HG02885 (cell line): Measurements from ENCODE around the gene ANKRD40.

Experiments
- ATAC-seq: cut with Tn5 transposase; IDR thresholded peaks from one replicate; pipeline ENCODE4 v1.9.1; 2021; ENCODE audit warnings: mild to moderate bottlenecking; ENCODE audit not compliant: unreplicated experiment, poor library complexity

ANKRD40 gene

GRCh38 chr17:50675190-50675589, 32.5 kb downstream of the ANKRD40 start:
- ATAC-seq: no peak

DNA sequence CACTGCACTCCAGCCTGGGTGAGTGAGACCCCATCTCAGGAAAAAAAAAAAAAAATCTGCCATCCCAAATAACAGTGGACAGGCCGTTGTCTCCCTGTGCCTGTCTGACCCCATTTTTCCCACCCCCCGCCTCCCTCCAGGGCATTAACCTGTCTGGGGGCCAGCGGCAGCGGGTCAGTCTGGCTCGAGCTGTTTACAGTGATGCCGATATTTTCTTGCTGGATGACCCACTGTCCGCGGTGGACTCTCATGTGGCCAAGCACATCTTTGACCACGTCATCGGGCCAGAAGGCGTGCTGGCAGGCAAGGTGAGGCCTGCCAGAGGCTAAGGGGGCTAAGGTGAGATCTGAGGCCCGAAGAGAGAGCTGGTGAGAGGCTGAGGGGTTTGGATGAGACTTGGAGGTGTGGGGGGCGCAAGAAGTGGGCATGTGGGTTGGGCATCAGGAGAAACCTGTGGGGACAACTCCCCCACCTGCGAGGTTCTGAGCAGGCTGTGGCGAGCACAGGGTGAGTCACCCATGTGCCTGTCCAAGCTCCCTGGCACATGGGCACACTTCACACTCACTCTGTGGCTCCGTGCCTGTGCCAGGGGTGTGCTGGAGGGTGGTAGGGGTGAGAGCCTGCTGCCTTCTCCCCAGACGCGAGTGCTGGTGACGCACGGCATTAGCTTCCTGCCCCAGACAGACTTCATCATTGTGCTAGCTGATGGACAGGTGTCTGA, 34.7 kb downstream of the ANKRD40 start:
- ATAC-seq: no peak

- no peak for ATAC-seq
Measured at GRCh38 chr17:50672071-50672470, 35.6 kb downstream of the ANKRD40 start.

- no peak for ATAC-seq
Measured at GRCh38 chr17:50668838-50669581, 38.7 kb downstream of the ANKRD40 start.

- no peak for ATAC-seq
Measured at GRCh38 chr17:50668025-50668837, 39.5 kb downstream of the ANKRD40 start.

DNA sequence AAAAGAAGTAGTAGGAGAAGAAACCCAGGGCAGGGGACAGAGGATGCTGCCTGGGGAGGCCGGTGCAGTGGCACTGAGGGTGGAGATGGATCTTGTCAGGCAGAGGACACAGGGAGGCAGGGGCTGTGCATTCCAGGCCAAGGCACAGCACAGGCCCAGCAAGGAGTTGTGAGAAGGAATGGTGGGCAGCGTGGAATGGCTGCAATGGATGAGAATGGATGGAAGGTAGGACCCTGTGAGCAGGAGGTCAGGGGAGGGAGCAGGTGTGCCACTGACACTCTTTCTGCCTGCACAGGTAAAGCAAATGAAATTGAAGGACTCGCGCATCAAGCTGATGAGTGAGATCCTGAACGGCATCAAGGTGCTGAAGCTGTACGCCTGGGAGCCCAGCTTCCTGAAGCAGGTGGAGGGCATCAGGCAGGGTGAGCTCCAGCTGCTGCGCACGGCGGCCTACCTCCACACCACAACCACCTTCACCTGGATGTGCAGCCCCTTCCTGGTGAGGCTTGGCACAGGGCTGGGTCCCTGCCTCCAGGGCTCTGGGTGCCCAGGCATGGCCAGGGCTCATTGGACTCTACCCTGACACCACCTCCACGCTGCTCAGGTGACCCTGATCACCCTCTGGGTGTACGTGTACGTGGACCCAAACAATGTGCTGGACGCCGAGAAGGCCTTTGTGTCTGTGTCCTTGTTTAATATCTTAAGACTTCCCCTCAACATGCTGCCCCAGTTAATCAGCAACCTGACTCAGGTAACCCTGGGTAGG, 40.3 kb downstream of the ANKRD40 start:
- no peak for ATAC-seq

- no peak for ATAC-seq
Measured at GRCh38 chr17:50666316-50666715, 41.4 kb downstream of the ANKRD40 start.

DNA sequence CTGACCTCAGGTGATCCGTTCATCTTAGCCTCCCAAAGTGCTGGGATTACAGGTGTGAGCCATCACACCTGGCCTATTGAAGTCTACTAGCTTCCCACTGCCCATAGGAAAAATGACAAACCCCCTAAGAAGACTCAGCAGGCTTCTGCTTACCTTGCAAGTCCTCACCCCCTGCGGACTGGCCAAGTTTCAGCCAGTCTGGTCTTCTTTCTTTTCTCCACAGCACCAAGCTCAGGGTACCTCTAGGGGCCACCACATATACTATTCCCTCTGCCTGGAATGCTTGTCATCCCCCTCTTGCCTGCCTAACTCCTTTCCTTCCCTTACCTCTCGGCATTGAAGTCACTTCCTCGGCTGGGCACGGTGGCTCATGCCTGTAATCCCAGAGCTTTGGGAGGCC, 41.9 kb downstream of the ANKRD40 start:
- ATAC-seq: no peak

- no peak for ATAC-seq
Measured at GRCh38 chr17:50664788-50665458, 42.8 kb downstream of the ANKRD40 start.

- ATAC-seq: no peak
Measured at GRCh38 chr17:50663812-50664374, 43.8 kb downstream of the ANKRD40 start.

DNA sequence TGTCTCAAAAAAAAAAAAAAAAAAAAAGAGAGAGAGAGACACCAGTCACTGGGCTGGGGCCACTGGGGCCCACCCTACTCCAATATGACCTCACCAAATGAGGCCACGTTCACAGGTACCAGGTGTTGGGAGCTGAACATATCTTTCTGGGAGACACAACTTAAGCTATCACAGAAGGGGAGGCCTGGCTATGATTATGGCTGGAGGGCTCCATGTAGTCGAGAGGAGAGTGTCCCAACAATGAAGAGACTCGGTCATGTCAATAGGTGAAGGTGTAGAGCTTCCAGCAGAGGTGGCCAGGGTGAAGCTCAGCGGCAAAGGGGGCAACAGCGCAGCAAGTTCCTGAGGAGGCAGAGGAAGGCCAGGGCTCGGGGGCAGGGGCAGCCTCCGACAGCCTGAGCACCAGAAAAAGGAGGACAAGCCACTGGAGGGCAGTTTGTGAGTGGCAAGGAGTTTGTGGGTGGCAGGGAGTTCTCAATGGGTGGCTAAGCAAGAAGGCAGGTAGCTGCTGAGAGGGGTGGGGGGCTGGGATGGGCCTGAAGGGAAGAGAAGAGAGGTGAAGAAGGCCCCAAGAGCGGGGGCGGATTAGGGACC, 45.0 kb downstream of the ANKRD40 start:
- ATAC-seq: no peak

DNA sequence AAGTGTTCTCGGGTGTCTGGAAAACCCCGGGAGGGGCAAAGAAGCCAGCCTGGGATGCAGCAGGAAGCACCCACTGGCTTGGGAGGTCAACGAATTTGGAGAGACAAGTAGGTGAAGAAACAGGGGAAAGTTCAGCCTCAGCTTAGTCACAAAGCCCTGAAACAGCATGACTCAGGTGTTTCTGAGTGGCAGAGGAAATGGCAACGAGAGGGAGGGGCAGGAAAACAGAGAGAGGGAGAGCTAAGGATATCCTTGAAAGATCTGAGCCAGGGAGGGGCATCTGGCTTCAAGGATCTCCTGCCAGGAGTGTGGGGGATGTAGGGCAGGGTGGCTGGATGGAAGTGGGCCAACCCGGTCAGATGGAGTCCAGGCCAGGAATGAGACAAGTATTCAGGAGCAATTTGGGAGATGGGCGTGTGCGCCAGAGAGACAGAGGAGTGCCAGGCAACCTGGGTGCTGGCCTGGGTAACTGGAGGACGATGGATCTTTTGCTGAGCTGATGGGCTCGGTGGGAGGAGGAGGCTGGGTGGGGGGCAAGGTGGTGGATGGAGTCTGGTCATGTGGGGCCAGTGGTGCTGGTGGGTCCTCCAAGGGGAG, 45.8 kb downstream of the ANKRD40 start:
- no peak for ATAC-seq

DNA sequence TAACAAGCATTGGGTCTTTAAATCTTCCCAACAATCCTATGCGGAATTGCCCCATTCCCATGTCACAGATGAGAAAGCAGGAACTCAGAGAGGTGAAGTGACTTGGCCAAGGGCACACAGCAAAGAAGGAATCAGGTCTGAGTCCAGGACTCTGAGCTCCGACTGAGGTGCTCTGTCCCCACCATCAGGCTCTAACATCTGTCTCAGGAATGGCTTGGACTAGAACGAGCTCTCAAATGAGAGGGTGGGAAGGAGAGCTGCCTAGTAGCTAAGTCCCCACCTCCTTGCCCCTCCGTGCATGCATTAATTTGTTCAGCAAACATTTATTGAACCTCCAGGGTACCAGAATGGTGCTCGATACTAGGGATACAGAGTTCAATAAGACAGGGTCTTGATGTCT, 46.4 kb downstream of the ANKRD40 start:
- no peak for ATAC-seq

DNA sequence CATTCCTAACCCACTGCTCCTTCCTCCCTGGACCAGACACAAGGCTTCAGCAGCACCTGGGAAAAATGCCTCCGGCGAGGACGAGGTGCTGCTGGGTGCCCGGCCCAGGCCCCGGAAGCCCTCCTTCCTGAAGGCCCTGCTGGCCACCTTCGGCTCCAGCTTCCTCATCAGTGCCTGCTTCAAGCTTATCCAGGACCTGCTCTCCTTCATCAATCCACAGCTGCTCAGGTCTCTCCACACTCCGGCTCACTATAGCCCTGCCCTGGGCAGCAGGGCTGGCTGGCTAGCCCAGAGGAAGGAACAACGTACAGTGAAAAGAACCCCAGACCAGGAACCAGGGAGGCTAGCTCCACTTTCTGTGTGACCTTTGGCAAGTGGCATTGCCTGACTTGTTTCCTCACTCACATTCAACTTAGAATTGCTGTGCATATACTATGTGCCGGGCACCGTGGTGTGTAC, 46.8 kb downstream of the ANKRD40 start:
- ATAC-seq: no peak

DNA sequence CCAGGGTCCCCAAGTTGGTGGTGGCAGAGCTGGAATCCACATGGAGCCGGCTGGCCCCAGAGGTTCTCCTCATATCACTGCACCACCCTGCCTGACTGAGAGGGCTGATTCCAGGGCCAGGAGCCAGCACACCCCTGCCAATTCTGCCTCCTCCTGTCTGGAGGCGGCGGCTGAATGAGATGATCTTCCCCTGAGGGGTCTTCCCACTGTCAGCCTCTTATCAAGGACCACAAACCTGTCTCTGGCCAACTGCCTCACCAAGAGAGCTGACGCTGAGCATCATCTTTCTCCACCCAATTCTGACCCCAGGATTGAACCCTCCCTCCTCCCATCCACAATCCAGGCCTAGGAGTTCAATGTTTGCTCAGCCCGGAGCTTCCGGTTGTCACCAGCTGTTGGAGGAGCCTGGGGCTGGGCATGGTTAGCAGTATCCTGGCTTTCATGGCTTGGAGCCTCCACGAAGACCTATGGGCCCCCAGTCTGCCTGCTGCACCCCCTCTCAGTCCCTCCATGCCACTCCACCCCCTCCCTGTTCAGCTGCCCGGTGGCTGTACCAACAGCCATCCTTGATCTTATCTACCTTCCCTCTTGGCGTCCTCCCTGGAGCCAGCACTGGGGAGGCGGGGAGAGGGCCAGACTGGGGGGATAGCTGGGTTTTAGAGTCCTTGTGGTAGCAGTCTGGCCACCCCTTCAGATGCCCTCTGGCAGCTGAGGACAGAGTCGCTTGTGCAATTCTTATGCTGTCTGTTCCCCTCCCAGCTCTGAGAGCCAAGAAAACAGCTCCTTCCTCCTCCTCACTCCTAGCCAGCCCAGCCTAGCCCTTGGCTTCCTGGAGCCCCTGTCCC, 47.5 kb downstream of the ANKRD40 start:
- no peak for ATAC-seq

DNA sequence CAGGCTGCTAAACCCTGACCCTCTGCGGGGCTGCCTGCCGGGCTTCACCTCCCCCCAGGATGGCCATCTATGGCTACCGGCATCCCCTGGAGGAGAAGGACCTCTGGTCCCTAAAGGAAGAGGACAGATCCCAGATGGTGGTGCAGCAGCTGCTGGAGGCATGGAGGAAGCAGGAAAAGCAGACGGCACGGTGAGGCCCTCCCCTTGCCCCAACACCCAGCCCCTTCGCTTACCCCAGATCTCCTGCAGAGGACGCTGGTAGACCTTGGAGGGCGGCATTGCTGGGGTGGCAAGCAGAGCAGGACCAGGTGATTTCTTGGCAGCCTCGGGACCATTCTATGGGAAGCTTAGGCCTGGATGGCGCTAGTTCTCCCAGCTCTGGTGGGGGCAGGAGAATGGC, 48.5 kb downstream of the ANKRD40 start:
- ATAC-seq: no peak

- ATAC-seq: no peak
Measured at GRCh38 chr17:50658616-50659015, 49.1 kb downstream of the ANKRD40 start.

DNA sequence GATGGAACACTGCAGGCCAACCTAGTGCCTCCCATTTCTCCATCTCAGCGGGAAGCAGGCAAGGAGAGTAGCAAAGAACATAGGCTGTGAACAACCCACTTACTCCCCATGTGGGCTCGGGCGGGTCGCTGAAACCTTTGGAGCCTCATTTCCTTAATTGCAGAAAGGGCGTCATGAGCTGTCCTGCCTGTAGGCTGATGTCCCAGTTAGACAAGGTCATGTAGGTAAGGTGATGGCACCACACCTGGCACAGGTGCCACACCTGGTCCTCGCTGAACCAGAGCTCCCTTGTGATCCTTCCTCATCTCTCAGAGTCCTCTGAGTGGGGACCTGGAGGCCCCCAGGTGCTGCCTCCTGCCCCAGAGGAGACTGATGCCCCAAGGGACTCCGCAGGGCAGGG, 50.1 kb downstream of the ANKRD40 start:
- no peak for ATAC-seq
